ENCODE results near the gene HAT1. TPM values are rescaled to one million over a fixed set of nuclear protein-coding genes. Genes with fewer than 3 reads are reported as not detected.
A peak's percentile ranks its signal among the peaks of the same experiment; 100 is the strongest.

HAT1 gene
- total and polyA plus RNA-seq, 10 of the 15 experiments (the other 5 are each of a cell fraction or from before 2014, with no cell fraction given), result 60.0 to 225 (median 130) TPM

DNA sequence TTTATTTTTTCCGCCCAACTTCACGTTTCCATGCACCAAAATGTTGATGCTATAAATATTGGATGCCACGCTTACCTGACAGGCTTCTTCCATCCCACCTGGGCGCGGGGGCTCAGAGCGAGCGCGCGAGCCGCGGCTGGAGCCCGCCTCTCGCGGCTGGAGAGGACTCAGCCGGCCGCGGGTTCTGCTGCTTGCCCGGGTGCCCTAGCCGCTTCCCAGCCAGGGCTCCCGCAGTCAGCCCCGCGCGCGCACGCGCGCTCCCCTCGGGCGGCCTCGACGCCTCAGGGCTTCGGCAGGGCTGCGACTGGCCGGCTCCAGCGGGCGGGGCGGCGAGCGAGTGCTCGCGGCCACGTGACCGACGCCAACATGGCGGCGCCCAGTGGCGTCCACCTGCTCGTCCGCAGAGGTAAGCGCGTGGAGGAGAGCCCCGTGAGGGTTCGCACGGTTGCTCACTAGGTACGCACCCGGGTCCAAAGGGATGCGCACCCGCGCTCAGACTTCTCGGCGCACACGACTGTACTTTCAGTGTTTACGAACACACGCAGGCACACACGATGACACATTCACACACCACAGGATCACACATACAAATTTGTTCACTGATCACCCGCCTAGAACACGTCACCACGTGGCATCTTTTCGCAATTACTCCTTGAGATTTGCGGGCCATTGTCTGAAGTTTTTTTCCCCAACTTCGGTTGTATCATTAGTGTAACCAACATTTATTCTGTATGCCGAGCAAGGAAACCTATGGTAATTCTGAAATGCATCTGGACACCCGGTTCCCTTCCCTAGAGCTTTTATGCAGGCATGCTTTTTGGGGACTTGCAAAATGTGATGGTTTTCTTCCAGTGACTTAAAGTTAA lies 77.6 kb downstream of the HAT1 start, which contains the start of gene METAP1D (continued):
- TF ChIP-seq, protein P1, sequence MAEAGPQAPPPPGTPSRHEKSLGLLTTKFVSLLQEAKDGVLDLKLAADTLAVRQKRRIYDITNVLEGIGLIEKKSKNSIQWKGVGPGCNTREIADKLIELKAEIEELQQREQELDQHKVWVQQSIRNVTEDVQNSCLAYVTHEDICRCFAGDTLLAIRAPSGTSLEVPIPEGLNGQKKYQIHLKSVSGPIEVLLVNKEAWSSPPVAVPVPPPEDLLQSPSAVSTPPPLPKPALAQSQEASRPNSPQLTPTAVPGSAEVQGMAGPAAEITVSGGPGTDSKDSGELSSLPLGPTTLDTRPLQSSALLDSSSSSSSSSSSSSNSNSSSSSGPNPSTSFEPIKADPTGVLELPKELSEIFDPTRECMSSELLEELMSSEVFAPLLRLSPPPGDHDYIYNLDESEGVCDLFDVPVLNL (IDR thresholded peaks at IDR 0.05; ENCODE audit: low read depth, low read length), result no peak
- TF ChIP-seq CBX3 (IDR thresholded peaks at IDR 0.05; ENCODE audit: borderline replicate concordance, low read depth) (no peak), NFYB (IDR thresholded peaks at IDR 0.05; ENCODE audit: insufficient read depth, low read depth, low read length) (0 out of 2 replicates have a peak, but pooled peaks have one; percentile 36), KDM1A (IDR thresholded peaks at IDR 0.05; ENCODE audit: borderline replicate concordance) (no peak), SMAD1 (IDR thresholded peaks at IDR 0.05; ENCODE audit: low read depth, partially characterized antibody) (no peak), ZBED1 (IDR thresholded peaks at IDR 0.05; ENCODE audit: borderline replicate concordance) (no peak), NR2C1 (IDR thresholded peaks at IDR 0.05) (peak; percentile 61; the same call in 1 of the 2 replicates), DPF2 (IDR thresholded peaks at IDR 0.05) (peak; percentile 68; the same call in 1 of the 2 replicates), ZNF622 (IDR thresholded peaks at IDR 0.05) (no peak), HCFC1 (IDR thresholded peaks at IDR 0.05; ENCODE audit: low read length) (peak; percentile 72), ZNF24 (IDR thresholded peaks at IDR 0.05) (no peak), CHD4 (IDR thresholded peaks at IDR 0.05) (no peak), BMI1 (IDR thresholded peaks at IDR 0.05; ENCODE audit: borderline replicate concordance) (no peak), ZNF384 (IDR thresholded peaks at IDR 0.05; ENCODE audit: borderline replicate concordance, low read depth, low read length) (no peak), GATAD2B (conservative IDR thresholded peaks at IDR 0.05; ENCODE audit: low read depth) (no peak; the same call in 1 of the 2 replicates), NBN (IDR thresholded peaks at IDR 0.05) (peak; percentile 56; the same call in 1 of the 2 replicates), BCL11A (IDR thresholded peaks at IDR 0.05; ENCODE audit: low read depth, low read length) (0 out of 2 replicates have a peak, but pooled peaks have one; percentile 22)
- TF ChIP-seq, protein P2, sequence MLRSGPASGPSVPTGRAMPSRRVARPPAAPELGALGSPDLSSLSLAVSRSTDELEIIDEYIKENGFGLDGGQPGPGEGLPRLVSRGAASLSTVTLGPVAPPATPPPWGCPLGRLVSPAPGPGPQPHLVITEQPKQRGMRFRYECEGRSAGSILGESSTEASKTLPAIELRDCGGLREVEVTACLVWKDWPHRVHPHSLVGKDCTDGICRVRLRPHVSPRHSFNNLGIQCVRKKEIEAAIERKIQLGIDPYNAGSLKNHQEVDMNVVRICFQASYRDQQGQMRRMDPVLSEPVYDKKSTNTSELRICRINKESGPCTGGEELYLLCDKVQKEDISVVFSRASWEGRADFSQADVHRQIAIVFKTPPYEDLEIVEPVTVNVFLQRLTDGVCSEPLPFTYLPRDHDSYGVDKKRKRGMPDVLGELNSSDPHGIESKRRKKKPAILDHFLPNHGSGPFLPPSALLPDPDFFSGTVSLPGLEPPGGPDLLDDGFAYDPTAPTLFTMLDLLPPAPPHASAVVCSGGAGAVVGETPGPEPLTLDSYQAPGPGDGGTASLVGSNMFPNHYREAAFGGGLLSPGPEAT (IDR thresholded peaks at IDR 0.05; ENCODE audit: low read depth), result peak; percentile 85
- TF ChIP-seq, protein P3, sequence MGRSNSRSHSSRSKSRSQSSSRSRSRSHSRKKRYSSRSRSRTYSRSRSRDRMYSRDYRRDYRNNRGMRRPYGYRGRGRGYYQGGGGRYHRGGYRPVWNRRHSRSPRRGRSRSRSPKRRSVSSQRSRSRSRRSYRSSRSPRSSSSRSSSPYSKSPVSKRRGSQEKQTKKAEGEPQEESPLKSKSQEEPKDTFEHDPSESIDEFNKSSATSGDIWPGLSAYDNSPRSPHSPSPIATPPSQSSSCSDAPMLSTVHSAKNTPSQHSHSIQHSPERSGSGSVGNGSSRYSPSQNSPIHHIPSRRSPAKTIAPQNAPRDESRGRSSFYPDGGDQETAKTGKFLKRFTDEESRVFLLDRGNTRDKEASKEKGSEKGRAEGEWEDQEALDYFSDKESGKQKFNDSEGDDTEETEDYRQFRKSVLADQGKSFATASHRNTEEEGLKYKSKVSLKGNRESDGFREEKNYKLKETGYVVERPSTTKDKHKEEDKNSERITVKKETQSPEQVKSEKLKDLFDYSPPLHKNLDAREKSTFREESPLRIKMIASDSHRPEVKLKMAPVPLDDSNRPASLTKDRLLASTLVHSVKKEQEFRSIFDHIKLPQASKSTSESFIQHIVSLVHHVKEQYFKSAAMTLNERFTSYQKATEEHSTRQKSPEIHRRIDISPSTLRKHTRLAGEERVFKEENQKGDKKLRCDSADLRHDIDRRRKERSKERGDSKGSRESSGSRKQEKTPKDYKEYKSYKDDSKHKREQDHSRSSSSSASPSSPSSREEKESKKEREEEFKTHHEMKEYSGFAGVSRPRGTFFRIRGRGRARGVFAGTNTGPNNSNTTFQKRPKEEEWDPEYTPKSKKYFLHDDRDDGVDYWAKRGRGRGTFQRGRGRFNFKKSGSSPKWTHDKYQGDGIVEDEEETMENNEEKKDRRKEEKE (IDR thresholded peaks at IDR 0.05), result no peak
- TF ChIP-seq, protein P4, sequence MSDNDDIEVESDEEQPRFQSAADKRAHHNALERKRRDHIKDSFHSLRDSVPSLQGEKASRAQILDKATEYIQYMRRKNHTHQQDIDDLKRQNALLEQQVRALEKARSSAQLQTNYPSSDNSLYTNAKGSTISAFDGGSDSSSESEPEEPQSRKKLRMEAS (IDR thresholded peaks at IDR 0.05; ENCODE audit: low read depth, low read length), result peak; percentile 99
- TF ChIP-seq, protein P5, sequence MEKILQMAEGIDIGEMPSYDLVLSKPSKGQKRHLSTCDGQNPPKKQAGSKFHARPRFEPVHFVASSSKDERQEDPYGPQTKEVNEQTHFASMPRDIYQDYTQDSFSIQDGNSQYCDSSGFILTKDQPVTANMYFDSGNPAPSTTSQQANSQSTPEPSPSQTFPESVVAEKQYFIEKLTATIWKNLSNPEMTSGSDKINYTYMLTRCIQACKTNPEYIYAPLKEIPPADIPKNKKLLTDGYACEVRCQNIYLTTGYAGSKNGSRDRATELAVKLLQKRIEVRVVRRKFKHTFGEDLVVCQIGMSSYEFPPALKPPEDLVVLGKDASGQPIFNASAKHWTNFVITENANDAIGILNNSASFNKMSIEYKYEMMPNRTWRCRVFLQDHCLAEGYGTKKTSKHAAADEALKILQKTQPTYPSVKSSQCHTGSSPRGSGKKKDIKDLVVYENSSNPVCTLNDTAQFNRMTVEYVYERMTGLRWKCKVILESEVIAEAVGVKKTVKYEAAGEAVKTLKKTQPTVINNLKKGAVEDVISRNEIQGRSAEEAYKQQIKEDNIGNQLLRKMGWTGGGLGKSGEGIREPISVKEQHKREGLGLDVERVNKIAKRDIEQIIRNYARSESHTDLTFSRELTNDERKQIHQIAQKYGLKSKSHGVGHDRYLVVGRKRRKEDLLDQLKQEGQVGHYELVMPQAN (conservative IDR thresholded peaks at IDR 0.05), result peak; percentile 99
